Cerebellar cortex (tissue), 1 donor: ENCODE data around the gene ATP13A4.

Source experiments
- DNase-seq: peaks from one replicate; pipeline ENCODE4 v3.0.0-alpha.2; 2015; ENCODE audit warnings: low spot score

ATP13A4 gene

DNA sequence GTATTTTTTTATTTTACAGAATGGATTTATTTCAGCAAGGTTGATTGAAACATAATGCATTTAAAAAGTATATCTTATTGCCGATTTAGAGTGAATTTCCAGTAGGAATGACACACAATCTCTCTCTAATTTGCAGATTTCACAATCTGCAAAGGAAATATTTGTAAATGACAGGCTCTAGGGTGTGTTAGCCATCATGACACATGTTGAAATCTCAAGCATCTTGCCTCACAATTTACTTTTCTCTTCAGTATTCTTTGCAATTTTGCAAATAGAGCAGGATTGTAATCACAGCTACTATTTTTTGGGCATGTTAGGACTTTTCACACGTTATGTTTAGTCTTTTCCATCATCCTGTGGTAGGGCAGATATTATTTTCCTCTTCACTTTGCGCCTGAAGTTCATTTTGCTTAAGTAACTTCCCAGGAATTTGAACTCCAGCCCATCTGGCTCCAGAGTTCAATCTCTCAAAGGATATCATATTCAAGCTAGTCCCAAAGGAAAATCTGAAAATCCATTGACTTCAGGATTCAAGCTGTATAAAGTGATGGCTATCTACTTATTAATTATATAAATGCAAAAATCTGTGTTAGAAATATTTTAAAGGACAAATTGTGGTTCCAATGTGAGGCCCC lies 55.4 kb downstream of the ATP13A4 start:
- DNase-seq = no peak

DNA sequence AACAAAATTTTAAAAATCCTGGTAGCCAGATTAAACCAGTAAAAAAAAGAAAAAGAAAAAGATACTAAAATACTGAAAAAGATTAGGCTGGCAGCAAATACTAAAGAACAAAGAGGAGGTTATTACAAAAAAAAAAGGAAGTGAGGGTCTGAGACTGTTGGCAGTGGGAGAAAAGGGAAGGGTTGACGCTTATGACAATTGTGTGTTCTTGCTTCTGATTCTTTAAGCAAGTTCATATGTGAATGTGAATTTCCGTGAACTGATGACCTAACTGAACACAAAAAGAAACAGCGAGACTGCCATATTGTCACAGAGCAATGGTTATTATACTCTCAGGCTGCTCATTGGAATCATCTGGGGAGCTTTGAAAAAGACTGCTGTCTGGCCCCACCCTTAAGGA lies 56.5 kb downstream of the ATP13A4 start:
- no peak for DNase-seq

DNA sequence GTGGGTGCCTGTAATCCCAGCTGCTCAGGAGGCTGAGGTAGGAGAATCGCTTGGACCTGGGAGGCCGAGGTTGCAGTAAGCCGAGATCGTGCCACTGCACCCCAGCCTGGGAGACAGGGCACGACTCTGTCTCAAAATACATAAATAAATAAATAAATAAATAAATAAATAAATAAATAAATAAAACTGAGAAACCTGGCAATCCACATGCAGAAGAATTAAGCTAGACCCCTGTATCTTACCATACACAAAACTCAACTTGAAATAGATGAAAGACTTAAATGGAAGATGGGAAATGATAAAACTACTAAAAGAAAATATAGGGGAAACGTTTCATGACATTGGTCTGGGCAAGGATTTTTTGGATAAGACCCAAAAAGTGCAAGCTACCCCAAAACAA lies 58.0 kb downstream of the ATP13A4 start:
- DNase-seq = no peak

DNA sequence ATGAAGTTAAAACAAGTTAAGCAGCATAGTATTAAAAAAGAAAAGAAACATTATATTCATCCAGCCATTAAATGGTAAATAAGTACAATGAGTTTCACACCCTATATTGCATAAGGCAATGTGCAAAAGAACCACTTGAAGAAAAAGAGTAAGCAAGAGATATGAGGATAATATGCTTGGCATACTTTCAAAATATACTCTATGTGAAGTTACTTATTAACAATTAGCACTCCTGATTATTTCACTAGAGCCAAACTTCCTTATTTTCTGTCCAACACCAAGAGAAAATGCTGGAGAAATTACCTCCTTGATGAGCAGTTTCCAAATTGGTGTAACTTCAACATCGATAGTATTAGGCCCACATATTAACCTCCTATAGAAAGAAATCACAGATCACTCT lies 63.7 kb downstream of the ATP13A4 start:
- DNase-seq = no peak

DNA sequence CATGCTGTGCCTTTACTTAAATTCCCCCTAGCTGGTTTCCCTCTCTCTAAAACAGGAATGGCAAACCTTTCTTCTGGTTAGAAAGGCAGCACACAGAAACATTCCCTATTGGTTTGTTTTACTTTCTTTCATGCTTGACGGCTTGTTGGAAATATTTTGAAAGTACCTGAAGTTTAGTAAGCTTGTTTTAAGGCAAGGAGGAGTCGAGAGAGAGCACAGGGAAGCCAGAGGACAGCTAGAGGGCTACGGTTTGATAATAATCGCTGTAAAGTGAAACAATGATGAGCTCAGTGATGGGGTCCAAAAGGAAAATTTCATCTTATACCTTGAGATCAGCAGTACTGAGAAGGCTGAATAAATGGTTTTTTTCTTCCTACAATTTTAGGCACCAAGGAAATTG lies 64.1 kb downstream of the ATP13A4 start:
- DNase-seq = no peak

DNA sequence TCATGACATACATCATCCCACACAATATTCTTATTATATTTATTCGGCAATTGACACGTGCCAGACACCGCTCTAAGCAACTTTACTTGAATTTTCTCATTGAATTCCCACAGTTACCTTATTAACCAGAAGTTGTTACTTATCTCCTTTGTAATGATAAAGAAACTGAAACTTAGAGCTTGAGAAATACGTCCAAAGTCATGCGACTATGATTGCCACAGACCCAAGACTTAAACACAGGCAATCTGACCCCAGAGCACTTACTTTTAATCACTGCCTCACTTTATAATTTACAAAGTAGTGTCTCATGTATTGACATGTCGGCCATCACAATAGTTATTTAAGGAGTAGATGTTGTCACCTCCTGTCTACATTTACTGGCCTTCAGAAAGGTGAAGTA lies 64.7 kb downstream of the ATP13A4 start:
- no peak for DNase-seq

DNA sequence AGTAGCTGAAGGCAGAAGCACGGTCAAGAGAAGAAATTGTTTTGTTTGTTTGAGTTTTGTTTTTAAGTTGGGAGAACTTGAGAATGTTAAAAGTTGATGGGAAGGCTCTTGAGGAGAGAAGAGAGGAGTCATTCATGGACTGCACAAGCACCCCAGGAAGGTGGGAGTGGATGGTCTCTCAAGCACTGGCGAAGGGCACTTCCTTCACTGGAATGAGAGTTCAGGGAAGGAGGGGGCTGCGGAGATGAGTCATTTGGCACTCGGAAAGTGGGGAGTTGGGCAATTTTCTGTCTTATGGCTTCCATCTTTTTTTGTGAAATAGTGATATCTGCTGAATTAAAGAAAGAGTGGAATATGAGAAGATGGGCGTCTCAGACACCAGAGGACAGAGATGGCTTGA lies 66.0 kb downstream of the ATP13A4 start:
- DNase-seq = no peak

DNA sequence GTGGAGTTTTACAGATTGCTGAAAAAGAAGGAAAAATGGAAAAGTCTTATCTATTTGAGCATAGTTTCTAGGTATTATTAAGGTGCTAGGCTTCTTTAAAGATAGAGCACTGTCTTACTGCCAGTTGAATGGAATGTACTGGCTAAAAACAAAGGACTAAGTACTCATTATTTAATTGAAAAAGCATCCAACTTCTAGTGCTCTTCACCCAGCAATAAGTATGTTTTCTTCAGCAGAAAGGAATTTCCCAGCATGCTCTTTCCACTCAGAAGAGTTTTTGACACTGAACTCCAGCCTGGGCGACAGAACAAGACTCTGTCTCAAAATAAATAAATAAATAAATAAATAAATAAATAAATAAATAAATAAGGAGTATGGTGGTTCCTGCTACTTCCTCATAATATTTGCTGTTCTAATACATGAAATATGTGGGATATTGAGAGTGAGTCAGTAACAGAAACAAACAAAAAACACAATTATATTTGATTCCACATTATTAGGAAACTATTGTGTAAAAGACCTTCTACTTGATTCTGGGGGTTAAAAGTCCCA lies 70.6 kb downstream of the ATP13A4 start:
- DNase-seq = no peak

DNA sequence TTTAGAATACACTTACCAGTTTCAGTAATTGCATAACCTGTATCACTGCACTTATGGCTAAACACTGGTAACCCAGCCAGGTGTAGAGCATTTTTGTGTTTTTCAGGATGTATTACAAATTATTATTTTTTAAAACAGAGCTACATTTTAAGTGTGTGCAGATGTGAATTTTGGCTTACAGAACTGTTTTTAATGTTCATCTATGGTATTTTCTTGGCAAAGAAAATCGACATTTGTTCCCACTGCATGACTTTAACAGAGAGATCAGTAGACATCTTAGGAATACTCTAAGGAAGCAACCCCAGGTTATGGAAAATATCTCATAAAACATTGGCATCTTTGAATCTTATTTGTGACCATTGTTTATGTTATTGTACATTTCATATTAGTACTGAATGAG lies 73.3 kb downstream of the ATP13A4 start:
- no peak for DNase-seq

DNA sequence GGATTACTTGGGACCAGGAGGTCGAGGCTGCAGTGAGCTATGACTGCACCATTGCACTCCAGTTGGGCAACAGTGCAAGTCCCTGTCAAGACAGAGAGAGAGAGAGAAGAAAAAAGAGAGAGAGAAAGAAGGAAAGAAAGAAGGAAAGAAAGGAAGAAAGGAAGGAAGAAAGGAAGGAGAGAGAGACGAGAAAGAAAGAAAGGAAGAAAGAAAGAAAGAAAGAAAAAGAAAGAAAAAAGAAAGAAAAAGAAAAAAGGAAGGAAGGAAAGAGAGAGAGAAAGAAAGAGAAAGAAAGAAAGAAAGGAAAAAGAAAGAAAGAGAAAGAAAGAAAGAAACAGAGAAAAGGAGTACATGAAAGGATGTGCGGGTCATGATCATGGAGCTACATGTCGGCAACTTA lies 80.2 kb downstream of the ATP13A4 start:
- no peak for DNase-seq

DNA sequence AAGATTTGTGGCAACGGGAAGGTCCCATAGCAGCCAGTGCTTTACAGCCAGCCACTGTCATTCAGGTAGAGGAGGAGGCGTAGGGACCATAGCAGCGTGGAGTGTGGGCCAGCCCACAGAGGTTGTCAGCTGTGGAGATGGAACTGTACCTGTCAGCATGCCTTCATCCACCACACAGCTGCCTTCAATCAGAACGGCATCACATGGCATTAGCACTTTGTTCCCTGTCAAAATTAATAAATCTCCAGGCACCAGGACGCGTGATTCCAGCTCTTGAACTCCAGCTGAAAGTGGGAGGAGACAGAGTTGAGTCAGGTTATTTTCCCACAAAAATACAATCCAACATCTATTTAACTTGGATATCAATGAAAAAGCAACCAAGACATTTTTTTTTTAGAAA lies 84.0 kb downstream of the ATP13A4 start:
- no peak for DNase-seq

DNA sequence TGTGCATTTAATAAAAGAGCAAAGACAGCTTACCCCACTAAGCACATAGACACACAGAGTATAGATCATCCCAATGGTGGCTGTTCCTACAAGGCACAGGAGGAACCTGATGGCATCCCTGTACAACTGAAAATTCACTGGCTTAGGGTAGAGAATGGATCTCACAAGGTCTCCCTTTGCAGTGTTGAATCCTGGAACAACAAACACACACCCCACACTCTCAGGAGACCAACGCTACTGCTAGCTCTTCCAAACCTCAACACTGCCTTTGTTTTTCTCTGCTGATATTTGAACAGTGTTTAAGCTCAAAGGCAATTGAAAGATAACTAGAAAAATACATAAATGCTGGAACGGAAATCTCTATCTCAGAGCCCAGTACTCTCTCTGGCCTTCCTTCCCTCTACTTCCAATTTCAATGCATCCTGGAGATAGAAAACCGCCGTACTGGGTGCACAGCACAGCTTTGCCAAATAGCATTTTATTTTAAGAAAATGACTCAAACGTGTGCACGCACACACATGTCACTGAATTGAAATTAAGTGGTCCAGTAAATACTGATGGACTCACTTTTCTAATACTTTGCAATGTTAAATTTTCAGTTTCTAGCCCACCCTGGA lies 88.6 kb downstream of the ATP13A4 start:
- DNase-seq = no peak

DNA sequence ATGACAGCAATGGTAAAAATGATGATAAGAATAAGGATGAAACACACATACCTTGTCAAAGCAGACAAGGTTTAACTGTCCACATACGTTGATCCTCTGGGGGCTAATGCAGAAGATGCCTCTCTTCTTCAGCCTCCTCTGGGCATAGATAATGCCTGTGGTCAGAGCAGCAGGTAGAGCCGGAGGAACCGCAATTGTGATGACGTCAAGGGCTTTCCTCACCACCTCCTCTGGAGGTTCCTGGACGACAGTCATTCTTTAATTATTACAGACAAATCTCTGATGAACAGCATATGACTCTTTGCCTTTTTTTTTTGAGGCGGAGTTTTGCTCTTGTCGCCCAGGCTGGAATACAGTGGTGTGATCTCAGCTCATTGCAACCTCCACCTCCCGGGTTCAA lies 89.8 kb downstream of the ATP13A4 start:
- no peak for DNase-seq

DNA sequence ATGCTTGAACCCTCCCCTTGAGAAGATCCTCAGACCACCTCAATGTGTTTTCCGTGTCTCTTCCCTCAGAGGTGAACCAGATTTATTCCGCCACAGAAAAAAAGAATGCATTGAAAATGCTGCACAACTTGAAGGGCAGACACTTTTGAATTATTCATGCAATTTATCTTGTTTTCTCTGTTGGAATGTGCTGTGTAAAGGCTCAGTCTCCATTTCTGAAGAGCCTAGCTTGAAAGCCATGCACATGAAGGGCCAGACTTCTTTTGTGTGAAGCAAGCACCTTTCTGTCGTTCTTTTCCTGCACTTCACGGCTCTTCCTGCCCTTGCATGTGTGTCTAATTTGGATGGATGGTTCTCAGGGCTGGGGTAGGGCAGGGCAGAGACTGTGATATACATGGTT lies 97.2 kb downstream of the ATP13A4 start:
- no peak for DNase-seq

DNA sequence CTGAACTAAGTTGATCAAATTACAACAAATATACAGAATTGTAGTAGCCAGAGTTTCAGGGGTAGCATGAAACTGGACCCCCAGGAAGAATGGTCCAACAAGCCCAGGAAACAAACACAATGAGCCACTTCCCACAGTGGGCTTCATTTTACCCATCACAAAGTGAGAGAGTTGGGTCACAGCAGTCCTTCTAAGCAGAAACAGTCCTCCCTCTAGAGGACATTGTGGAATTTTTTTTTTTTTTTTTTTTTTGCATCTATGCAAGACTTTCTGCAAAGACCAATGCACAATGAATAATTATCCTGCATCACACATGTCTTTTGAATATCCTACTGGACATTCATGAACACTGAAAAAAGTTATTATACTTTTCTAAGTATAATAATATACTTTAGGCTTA lies 102.4 kb downstream of the ATP13A4 start:
- DNase-seq = no peak

DNA sequence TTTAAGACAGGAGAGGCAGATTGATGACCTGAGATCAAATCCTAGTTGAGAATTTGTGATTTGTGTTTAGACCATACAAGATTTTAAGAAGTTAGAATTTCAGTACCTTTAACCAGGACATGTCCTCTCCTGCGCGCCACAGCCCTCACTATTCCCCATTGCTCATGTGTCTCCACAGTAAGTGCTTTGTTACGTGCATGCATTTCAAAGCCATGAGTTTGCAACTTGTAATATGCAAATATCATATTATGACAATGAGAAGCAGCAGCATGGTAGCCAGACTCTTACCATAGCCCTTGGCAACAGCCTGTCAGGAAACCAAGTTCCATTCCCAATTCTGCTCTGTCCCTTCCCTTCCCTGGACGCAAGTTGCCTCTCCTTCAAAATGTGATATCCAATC lies 102.8 kb downstream of the ATP13A4 start:
- DNase-seq = no peak

DNA sequence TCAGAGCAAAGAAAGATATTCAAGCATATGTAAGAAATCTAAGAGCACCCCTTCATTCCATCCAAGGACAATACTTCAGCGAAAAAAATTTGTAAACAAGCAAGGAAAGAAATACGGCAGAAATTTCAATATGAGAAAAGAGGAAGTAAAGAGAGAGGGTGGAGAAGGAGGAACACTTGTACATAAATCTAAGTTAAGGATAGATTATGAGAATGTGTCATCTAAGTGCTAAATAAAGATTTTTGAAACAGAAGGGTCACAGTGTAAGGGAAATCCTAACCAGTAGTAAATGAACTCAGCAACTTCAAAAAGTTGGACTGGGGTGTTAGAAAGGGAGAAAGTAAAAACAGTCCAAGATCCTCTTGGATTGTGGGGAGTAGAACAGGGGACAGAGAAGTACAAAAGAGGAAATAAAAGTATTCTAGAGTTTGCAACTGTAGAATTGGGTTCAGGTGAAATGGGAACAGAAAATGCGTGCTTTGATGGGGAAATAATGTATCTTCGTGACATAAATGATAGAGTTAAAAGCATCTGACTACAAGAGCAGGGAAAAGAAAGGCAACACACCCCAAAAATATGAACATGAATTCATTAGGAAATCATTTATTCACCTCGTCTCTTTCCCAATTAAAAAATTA lies 107.6 kb downstream of the ATP13A4 start:
- no peak for DNase-seq

DNA sequence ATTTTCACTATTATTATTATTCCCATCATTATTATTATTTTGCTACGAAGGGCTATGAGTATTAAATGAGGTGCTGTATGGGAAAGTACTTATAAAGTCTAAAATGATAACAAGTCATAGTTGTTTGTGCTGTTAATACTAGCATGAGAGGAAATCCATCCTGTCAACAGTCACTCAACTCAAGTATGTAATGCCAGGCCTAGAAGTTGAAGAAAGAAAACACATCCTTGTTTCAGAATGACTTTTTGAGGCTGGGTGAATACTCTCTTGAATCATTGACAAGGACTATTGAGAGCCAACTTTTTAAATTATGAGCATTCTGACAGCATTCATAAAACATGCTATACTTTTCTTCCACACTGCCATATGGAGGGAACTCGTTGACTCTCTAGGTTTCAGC lies 115.3 kb downstream of the ATP13A4 start:
- DNase-seq = no peak

DNA sequence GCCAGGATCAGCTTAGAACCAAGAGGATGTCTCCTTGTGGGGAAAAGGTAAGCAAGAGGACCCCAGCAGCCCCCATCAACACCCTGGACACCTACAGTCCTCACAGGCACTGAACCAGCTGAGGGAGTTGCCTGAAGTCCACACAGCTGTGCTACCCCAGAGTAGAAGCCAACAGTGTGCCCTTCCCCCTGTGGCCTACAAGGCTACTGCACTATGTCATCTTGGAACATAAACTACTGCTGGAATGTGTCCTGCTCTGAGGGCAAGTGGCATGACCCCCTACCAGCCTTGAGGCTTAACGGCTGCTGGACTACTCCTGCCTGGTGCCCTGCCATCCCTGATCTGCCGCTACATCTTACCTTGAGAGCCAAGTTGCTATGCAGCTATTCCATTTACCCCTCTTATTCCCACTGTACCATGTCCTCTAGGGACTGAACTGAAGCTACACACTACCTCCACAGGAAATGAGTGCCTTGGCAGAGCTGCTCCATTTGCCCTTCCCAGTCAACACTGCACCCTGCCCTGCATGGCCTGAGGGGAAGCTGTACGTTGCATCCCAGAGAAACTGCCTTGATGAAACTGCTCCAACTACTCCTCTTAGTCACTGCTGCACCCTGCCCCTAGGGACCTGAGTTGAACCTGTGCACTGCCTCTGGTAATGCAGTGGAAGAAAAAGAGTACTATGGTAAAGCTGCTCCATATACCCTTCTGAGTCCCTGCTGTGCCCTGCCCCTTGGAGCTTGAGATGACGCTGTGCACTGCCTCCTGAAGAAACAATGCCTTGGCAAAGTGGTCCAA lies 135.9 kb downstream of the ATP13A4 start:
- DNase-seq = no peak

DNA sequence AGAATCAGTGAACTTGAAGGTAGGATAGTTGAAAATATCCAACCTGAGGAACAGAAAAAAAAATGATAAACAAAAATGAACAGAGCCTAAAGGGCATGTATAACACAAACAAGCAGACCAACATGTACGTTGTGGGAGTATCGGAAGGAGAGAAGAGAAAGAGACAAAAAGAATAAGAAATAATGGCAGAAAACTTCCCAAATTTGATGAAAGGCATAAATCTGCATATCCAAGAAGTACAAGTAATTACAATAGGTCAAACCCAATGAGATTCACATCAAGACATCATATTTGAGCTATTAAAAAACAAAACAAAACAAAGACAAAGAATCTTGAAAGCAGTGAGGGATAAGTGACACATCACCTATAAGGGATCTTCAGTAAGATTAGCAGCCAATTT lies 138.1 kb downstream of the ATP13A4 start:
- DNase-seq = no peak

DNA sequence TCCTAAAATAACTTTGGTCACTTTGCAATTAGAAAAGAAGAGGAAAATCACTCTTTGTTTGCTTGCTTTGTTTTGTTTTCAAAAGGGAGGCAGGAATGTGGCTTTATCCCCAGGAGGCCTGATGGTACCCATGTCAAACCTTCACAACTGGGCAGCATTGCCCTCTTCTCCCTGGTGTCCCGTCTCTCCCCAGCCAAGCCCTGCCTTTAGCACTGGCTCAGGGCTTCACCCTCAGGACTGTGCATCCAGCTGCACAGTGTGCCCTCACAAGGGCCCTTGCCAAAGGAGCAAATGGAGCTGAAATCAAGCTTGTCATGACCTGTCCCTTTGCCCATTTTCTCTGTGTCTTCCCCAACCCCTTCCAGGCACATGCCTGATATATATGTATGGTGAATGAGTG lies 147.0 kb downstream of the ATP13A4 start:
- DNase-seq = no peak

DNA sequence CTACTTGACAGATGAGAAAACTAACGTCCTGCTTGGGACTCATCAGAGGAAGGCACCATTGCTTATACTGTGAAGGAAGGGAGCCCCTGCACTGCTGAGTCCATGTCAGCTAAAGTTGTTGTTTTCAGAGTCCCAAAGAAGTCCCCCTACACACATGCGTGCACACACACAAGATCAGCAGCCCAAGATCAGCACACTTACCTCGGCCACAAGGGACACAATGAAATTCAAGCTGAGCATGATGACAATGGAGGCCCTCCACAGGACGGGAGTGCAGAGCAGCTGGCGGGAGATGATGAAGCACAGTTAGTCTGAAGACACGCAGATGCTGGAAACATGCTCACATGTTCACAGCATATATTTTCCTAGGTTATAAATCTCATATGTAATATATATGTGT lies 147.6 kb downstream of the ATP13A4 start:
- DNase-seq = no peak

DNA sequence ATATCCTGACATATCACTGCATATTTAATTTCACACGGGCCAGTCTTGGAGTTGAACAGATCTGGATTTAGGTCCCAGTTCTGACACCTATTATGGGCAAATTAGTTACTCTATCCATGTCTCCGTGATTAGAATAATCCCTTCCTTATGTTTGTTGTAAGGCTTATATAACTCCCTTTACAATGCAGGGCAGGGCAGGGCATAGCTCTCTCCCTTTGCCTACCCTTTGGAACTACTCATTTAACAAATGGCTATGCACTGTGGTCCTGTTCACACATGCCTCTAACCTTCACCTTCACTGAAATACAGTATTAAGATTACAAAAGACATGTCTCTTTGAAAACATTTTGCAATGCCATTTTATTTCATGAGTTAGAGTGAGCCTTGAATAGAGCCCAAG lies 151.4 kb downstream of the ATP13A4 start:
- no peak for DNase-seq
